Breast epithelium (tissue), 4 donors: ENCODE measurements around the gene BTBD6. TPM values are rescaled to one million over a fixed set of nuclear protein-coding genes. Genes with fewer than 3 reads are reported as not detected.

ENCODE experiments used
- DNase-seq, 2 donors: peaks; one replicate each; pipeline ENCODE4 v3.0.0-alpha.2; 2019; ENCODE audit warnings: low spot score in 2 of 2
- H3K27ac ChIP-seq, 2 donors: fragments of 200-600 bp; sonication (generic) in 1 of 2; one replicate each; pipeline ENCODE4 v1.5.1; 2016 to 2019; ENCODE audit warnings: mild to moderate bottlenecking in 1 of 2
- H3K27me3 ChIP-seq, 2 donors: fragments of 200-600 bp; sonication (generic) in 1 of 2; one replicate each; pipeline versions ENCODE4 v1.5.1 to v1.6.0; 2017 to 2019; ENCODE audit warnings: control low read depth in 1 of 2, mild to moderate bottlenecking in 1 of 2
- H3K36me3 ChIP-seq: fragments of 200-600 bp; one replicate; pipeline ENCODE4 v1.5.1; 2019
- H3K4me1 ChIP-seq, 2 donors: fragments of 200-600 bp; sonication (generic); one replicate each; pipeline ENCODE4 v1.5.1; 2016 to 2019; ENCODE audit warnings: control low read depth in 1 of 2
- H3K4me3 ChIP-seq, 3 donors: fragments of 200-600 bp; sonication (generic); 1 replicate in 2 of 3; 2 replicates in 1 of 3; pipeline ENCODE4 v1.5.1; 2016 to 2019; ENCODE audit warnings: mild to moderate bottlenecking in 3 of 3, moderate library complexity in 2 of 3
- H3K9me3 ChIP-seq, 2 donors: fragments of 200-600 bp; sonication (generic) in 1 of 2; one replicate each; pipeline ENCODE4 v1.5.1; 2016 to 2019; ENCODE audit warnings: control low read depth in 1 of 2
- CTCF ChIP-seq, 3 donors: fragments of 450-650 bp; IDR thresholded peaks; one replicate each; pipeline ENCODE4 v1.5.1; 2016 to 2017; ENCODE audit warnings: antibody characterized with exemption in 3 of 3, mild to moderate bottlenecking in 3 of 3, moderate library complexity in 3 of 3
- POLR2A ChIP-seq: fragments of 450-650 bp; IDR thresholded peaks from one replicate; pipeline ENCODE4 v1.6.1; 2016; ENCODE audit warnings: antibody characterized with exemption, mild to moderate bottlenecking, moderate library complexity
- POLR2AphosphoS5 ChIP-seq, 3 donors: sonication (generic); formaldehyde crosslinking; IDR thresholded peaks; one replicate each; pipeline ENCODE4 v1.6.1; 2017; ENCODE audit warnings: antibody characterized with exemption in 3 of 3
- intact Hi-C: fragments of 100-400 bp; cut with DNase I; formaldehyde crosslinking; loops from one replicate; pipeline ENCODE4 v1.15.1; 2023; ENCODE audit warnings: low total_unique reads
- total RNA-seq, 3 donors: library from RNA; depleted of rRNA; stranded (reverse); fragments of >200 nt; gene quantifications; one replicate each; pipeline ENCODE4 v1.1.0, GENCODE V29; 2016

Gene BTBD6
- total RNA-seq, 3 donors from 2014 or later: 37.0 to 86.1 (median 41.0) TPM

- H3K27me3 ChIP-seq: no peaks in the 10 kb centered on the region
- H3K4me1 ChIP-seq: no peaks in the 10 kb centered on the region
- H3K27ac ChIP-seq: no peak overlapping the region
- no peaks in the 10 kb centered on the region for H3K9me3 ChIP-seq
- intact Hi-C loops: loop anchor here (10.0 kb wide), 1 partner anchor 125 kb away; no protein-coding TSS in a partner anchor
- no peak for DNase-seq
- no peaks in the 10 kb centered on the region for H3K36me3 ChIP-seq
- no peak overlapping the region for H3K4me3 ChIP-seq
- TF ChIP-seq POLR2AphosphoS5 (IDR thresholded peaks at IDR 0.05): no peak
- no peak for TF ChIP-seq CTCF (IDR thresholded peaks at IDR 0.05)
- TF ChIP-seq POLR2A: no peak
These were observed 28.6 kb upstream of the BTBD6 start for GRCh38 chr14:105219753-105220152.

GRCh38 chr14:105220699-105221597 lies 27.4 kb upstream of the BTBD6 start:
- Histone ChIP-seq H3K4me1 (no peaks in the 10 kb centered on the region), H3K27me3 (no peaks in the 10 kb centered on the region), H3K27ac (peak overlapping the region in 1 of 2 donors; percentile 68), H3K9me3 (no peaks in the 10 kb centered on the region), H3K36me3 (no peaks in the 10 kb centered on the region), H3K4me3 (no peak overlapping the region)
- no peak for DNase-seq
- TF ChIP-seq POLR2A (no peak), POLR2AphosphoS5 (IDR thresholded peaks at IDR 0.05) (no peak), CTCF (IDR thresholded peaks at IDR 0.05) (no peak)
- intact Hi-C loops: no loop called here

GRCh38 chr14:105221598-105222178 lies 26.6 kb upstream of the BTBD6 start:
- TF ChIP-seq POLR2A: no peak
- TF ChIP-seq POLR2AphosphoS5 (IDR thresholded peaks at IDR 0.05): no peak
- no peak for TF ChIP-seq CTCF (IDR thresholded peaks at IDR 0.05)
- H3K27ac ChIP-seq: no peak overlapping the region
- no peak overlapping the region for H3K4me3 ChIP-seq
- no peaks in the 10 kb centered on the region for H3K27me3 ChIP-seq
- no peaks in the 10 kb centered on the region for H3K36me3 ChIP-seq
- H3K9me3 ChIP-seq: no peaks in the 10 kb centered on the region
- no peak for DNase-seq
- no peaks in the 10 kb centered on the region for H3K4me1 ChIP-seq
- intact Hi-C loops: no loop called here

- TF ChIP-seq CTCF (IDR thresholded peaks at IDR 0.05): no peak
- no peak for TF ChIP-seq POLR2AphosphoS5 (IDR thresholded peaks at IDR 0.05)
- TF ChIP-seq POLR2A: no peak
These were observed 25.1 kb upstream of the BTBD6 start for GRCh38 chr14:105223260-105223659.

More at GRCh38 chr14:105223260-105223659, 25.1 kb upstream of the BTBD6 start:
- no peaks in the 10 kb centered on the region for H3K9me3 ChIP-seq
- intact Hi-C loops: no loop called here
- no peak overlapping the region for H3K4me3 ChIP-seq
- no peaks in the 10 kb centered on the region for H3K36me3 ChIP-seq
- H3K27me3 ChIP-seq: no peaks in the 10 kb centered on the region
- no peak overlapping the region for H3K27ac ChIP-seq
- no peaks in the 10 kb centered on the region for H3K4me1 ChIP-seq
- DNase-seq: no peak
